ENCODE results near the gene MST1R.
"Not testable (repeated sequence)": the region's sequence is repeated elsewhere in the genome, so short reads cannot be mapped to it uniquely, and the experiment has no call there.

The MST1R gene

DNA sequence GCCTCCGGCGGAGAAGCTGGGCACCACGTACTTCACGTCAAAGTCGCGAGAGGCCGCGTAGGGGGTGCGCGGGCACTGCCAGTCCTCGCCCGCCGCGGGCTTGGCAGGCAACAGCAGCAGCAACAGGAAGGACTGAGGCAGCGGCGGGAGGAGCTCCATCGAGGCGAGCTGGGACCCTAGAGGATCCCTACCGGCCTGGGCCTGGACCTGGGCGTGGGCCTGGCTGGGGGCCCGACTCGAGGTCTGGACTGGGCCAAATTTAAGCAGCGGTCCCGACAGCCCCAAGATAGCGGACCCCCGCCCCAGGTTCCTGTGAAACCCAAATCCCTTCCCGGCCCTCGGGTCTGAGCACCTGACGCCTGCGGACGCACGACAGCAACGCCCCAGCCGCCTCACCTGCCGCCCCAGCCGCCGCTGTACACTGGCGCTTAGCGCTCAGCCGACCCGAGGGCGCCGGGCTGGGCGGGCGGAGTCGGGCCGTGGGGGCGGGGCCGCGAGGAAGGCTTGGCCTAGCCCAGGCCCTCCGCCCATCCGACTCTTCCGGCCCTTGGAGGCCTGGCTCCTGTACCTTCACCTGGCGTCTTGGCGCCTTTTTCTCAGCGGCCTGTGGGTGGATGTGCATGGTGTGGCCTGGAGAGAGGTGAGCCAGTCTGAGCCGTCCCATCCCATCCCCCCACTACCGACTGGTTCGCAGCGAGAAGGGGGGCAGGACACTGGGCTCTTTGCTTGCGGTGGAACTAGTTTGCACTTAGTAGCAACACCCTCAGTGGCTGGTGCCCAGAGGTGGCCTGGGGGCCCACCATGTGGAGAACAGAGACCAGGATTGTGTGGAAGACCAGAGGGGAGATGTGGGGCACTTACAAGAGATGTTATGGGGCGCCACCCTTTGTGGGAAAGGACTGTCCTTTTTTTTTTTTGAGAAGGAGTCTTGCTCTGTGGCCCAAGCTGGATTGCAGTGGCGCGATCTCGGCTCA is at the start of gene MST1R:
TSS of gene MST1R (minus strand) at position 423 of the 974 bp plus-strand sequence. CDS start at position 159, 264 bp downstream.
- peak; percentile 85 to 96 for DNase-seq

DNA sequence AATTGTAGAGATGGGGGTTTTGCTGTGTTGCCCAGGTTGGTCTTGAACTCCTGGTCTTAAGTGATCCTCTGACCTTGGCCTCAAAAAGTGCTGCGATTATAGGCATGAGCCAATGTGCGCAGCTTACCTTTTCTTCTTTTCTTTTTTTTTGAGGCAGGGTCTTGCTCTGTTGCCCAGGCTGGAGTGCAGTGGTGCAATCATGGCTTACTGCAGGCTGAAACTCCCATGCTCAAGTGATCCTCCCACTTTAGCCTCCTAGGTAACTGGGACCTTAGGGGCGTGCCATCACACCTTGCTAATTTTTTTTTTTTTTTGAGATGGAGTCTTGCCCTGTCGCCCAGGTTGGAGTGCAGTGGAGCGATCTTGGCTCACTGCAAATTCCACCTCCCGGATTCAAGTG is 49.3 kb upstream of the MST1R start:
- DNase-seq, result no peak

- DNase-seq, result no peak
These were observed 39.0 kb upstream of the MST1R start for GRCh38 chr3:49942651-49943050.

- DNase-seq, result peak in 1 of 2 experiments; percentile 27
These were observed 37.1 kb upstream of the MST1R start for GRCh38 chr3:49940667-49941249.

GRCh38 chr3:49939858-49940666 is 36.4 kb upstream of the MST1R start, which contains the start of gene RBM6:
Gene RBM6 (plus strand): TSS chr3:49940150. CDS start chr3:49962642, 22,492 bp downstream.
- DNase-seq, result peak; percentile 96 to 99

DNA sequence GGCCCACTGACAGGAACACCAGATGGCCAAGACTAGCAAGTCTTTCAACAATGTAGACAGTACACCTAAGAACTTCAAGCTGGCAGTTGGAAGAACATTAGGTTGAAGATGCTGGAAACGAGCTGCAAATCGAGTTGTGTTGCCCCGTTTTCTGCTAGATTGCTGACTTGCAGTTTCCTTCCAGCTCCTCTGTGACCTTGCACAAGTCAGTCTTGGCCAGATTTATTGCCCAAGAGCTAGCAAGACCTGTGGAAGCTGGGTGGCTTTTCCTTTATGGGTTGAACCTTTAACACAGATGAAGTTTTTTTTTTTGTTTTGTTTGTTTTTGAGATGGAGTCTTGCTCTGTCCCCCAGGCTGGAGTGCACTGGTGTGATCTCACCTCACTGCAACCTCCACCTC is 33.4 kb upstream of the MST1R start:
- no peak for DNase-seq

DNA sequence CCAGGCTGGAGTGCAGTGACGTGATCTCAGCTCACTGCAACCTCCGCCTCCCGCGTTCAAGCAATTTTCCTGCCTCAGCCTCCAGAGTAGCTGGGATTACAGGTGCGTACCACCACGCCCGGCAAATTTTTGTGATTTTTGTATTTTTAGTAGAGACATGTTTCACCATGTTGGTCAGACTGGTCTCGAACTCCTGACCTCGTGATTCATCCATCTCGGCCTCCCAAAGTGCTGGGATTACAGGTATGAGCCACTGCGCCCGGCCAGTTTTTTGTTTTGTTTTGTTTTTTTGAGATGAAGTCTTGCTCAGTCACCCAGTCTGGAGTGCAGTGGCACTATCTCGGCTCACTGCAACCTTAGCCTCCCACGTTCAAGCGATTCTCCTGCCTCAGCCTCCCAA is 28.6 kb upstream of the MST1R start:
- DNase-seq, result not testable (repeated sequence)

DNA sequence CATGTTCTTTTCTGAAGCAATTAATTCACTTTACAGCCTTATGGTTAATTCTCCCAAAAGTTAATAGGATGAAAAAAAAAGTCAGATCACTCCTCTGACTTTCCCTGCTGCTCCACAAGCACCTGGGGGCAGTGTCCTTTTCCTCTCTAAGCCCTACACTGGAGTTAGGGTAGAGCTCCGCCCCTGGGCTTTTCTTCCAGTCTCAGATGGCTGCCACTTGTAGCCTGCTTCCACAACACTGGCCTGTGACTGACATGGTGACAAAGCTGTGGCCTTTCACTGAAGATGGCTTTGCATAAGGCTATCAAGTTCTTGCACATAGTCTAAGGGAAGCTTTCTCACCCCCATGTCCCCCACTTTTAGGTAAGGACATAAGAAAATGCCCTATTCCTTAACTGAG is 27.2 kb upstream of the MST1R start:
- DNase-seq, result peak; percentile 49 to 73

GRCh38 chr3:49930168-49930690 is 26.6 kb upstream of the MST1R start:
- DNase-seq, result no peak

- DNase-seq, result peak; percentile 81 to 95
These were observed 25.9 kb upstream of the MST1R start, which contains the start of gene MON1A for GRCh38 chr3:49929291-49930167. Gene MON1A (minus strand): TSS chr3:49929811. CDS start chr3:49913346, 16,465 bp downstream.

DNA sequence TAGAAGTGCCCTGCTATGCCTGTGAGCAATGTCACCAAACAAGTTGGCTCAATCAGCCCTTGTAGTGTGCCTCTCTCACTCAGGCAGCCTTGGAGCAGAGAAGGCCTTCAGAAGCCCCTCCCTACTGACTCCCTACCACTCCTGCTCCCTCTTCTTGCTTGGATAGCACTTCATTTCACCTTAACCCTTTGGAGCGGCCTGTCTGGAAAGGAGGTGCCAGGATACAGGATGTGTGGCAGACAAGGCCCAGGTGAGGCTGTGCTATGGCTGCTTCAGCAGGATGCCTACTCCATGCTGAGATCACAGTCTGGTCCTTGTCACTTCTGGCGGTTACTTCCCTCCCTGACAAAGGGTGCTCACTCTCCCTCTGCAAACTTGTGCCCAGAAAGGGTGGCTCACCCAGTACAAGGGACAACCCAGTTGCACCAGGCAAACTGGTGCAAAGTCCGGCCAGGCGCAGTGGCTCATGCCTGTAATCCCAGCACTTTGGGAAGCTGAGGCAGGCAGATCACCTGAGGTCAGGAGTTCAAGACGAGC is 24.9 kb upstream of the MST1R start:
- no peak for DNase-seq

DNA sequence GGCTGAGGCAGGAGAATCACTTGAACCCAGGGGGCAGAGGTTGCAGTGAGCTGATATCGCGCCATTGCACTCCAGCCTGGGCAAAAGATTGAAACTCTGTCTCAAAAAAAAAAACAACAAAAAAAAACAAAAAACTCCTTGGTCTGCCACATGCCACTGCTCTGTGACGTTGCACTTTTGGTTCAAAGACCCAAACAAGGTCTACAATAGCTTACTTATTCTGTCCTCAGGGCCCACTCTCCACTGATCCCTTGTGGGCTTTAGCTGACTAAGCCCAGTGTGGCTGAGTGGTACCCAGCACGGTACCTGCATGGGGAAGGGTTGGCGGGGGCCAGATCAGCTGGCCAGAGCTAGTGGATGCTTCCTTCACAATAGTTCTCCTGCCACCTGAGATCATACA is 24.1 kb upstream of the MST1R start:
- no peak for DNase-seq

- DNase-seq, result no peak
These were observed 22.6 kb upstream of the MST1R start for GRCh38 chr3:49926117-49926728.

GRCh38 chr3:49925485-49925884 is 21.8 kb upstream of the MST1R start:
- DNase-seq, result no peak

DNA sequence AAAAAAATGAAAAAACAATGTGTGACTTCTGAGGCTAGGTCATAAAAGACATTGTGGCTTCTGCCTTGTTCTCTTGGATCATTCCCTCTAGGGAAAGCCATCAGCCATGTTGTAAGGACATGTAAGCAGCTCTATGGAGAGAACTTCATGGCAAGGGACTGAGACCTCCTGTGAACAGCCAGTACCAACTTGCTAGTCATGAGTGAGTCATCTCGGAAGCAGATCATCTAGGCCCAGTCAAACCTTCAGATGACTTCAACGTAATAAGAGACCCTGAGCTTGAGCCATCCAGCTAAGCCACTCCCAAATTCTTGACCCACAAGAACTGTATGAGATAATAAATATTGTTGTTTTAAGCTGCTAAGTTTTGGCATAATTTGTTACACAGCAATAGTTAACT is 21.0 kb upstream of the MST1R start:
- DNase-seq, result no peak

GRCh38 chr3:49917806-49918590 is 14.3 kb upstream of the MST1R start:
- not testable (repeated sequence) for DNase-seq

- no peak for DNase-seq
These were observed 13.0 kb upstream of the MST1R start for GRCh38 chr3:49916686-49917085.

GRCh38 chr3:49914906-49915305 is 11.2 kb upstream of the MST1R start:
- no peak for DNase-seq

- peak in 1 of 2 experiments; percentile 19 for DNase-seq
These were observed 9.2 kb upstream of the MST1R start for GRCh38 chr3:49912881-49913281.

DNA sequence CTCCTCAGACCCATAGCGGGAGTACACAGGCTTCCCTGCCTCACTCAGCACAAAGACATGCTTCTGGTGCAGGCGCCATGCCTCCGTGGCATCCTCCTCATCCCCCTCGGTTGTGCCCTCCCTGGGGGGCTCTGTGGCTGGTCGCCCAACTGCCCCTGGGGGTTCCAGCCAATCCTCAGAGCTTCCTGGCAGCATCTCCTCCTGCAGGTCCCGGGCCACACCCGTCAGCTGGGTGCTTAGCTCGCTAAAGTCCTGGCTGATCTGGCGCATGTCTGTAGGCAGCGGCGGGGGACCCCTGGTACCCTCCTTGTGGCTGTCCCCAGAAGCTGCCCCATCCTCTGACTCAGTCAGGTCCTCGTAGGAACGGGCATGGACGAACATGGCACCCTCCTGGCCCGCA is 7.9 kb upstream of the MST1R start:
- DNase-seq, result no peak

All from NCI-H526 (cell line).